ENCODE measurements around the gene LENG9. TPM values are rescaled to one million over a fixed set of nuclear protein-coding genes. Genes with fewer than 3 reads are reported as not detected.

Gene LENG9
- polyA plus RNA-seq, 2 of the 4 experiments (the other 2 are of a cell fraction) = 1.9 to 4.1 TPM

GRCh38 chr19:54415901-54416673 is 47.5 kb downstream of the LENG9 start:
- CTCF ChIA-PET = interaction anchor here (0.7 to 3.1 kb wide), 7 partner anchors 8 to 607 kb away, joined by 3 to 16 read pairs (median 3); no protein-coding TSS in a partner anchor

GRCh38 chr19:54415208-54415900 is 48.2 kb downstream of the LENG9 start, which contains the start of gene TTYH1:
TTYH1 (plus strand) TSS chr19:54415464; CDS start chr19:54415553, 89 bp downstream.
- FAIRE-seq (no peak), DNase-seq (ENCODE audit: low read depth in 1 of 2, low spot score in 1 of 2) (no peak), ATAC-seq (peak in 1 of 2 experiments; percentile 48; a peak in 3 of 6 replicates)
- no peaks in the 10 kb centered on the region for H3K9me3 ChIP-seq
- WGBS (ENCODE audit: missing lambda C conversion rate) = 45% methylated on average over 17 of the region's 68 CpGs
- TF ChIP-seq CTCF (IDR thresholded peaks at IDR 0.05) (peak; percentile 24; the same call in 2 of the 3 replicates), POLR2A (IDR thresholded peaks at IDR 0.05; ENCODE audit: low read length) (no peak)
- ChIA-PET POLR2A (interaction anchor here (0.5 kb wide), 1 partner anchor 71 kb away, joined by 15 read pairs; no protein-coding TSS in a partner anchor), CTCF (interaction anchor here (0.7 to 3.1 kb wide), 6 partner anchors 9 to 606 kb away, joined by 3 to 16 read pairs (median 3); no protein-coding TSS in a partner anchor)
- H3K4me3 ChIP-seq = no peak within 1 kb of the TSS
- 0 out of 3 replicates have a peak within 1 kb of the TSS, but pooled peaks have one; percentile 20 for H3K4me2 ChIP-seq
- H3K4me1 ChIP-seq = peaks cover 10% of the 10 kb centered on the region; the same call in 2 of the 3 replicates
- H3K27ac ChIP-seq = no peak within 1 kb of the TSS

More at GRCh38 chr19:54415901-54416673, 47.5 kb downstream of the LENG9 start:
- DNase-seq (ENCODE audit: low read depth in 1 of 2, low spot score in 1 of 2) (no peak), ATAC-seq (peak in 1 of 2 experiments; percentile 14; a peak in 3 of 6 replicates), FAIRE-seq (no peak)
- peaks cover 18% of the 10 kb centered on the region; the same call in 2 of the 3 replicates for H3K4me1 ChIP-seq
- POLR2A ChIA-PET = interaction anchor here (0.5 kb wide), 1 partner anchor 70 kb away, joined by 15 read pairs; no protein-coding TSS in a partner anchor
- H3K4me3 ChIP-seq = no peak overlapping the region
- H3K27ac ChIP-seq = no peak overlapping the region
- no peaks in the 10 kb centered on the region for H3K9me3 ChIP-seq
- H3K4me2 ChIP-seq = no peak overlapping the region
- TF ChIP-seq HOXA7 (CRISPR knock-in tag; IDR thresholded peaks at IDR 0.05) (no peak), ELK1 (IDR thresholded peaks at IDR 0.05; ENCODE audit: low read depth, low read length) (no peak), EHF (CRISPR knock-in tag; IDR thresholded peaks at IDR 0.05) (no peak), HOXB13 (CRISPR knock-in tag; IDR thresholded peaks at IDR 0.05; ENCODE audit: low read depth) (no peak), PHF8 (IDR thresholded peaks at IDR 0.05; ENCODE audit: borderline replicate concordance, low read depth) (no peak)
- WGBS (ENCODE audit: missing lambda C conversion rate) = 9% methylated on average over 25 of the region's 28 CpGs

- DNase-seq (ENCODE audit: low read depth in 1 of 2, low spot score in 1 of 2) (no peak), ATAC-seq (no peak), FAIRE-seq (no peak)
- 39% methylated on average over 4 of the region's 4 CpGs for WGBS (ENCODE audit: missing lambda C conversion rate)
- ChIA-PET POLR2A (no interaction called here), CTCF (interaction anchor here (3.1 kb wide), 1 partner anchor 24 kb away, joined by 16 read pairs; no protein-coding TSS in a partner anchor)
- Histone ChIP-seq H3K4me2 (no peak overlapping the region), H3K4me1 (peaks cover 6% of the 10 kb centered on the region; the same call in 1 of the 3 replicates), H3K9me3 (no peaks in the 10 kb centered on the region), H3K27ac (no peak overlapping the region), H3K4me3 (no peak overlapping the region)
- TF ChIP-seq SREBF2 (IDR thresholded peaks at IDR 0.05) = no peak
- no peak for TF ChIP-seq BCL3 (IDR thresholded peaks at IDR 0.05)
- TF ChIP-seq KDM1A (IDR thresholded peaks at IDR 0.05; ENCODE audit: low read depth) = no peak
- no peak for TF ChIP-seq TFCP2L1 (CRISPR knock-in tag; IDR thresholded peaks at IDR 0.05)
- TF ChIP-seq MAZ (IDR thresholded peaks at IDR 0.05; ENCODE audit: borderline replicate concordance, low read depth, low read length) = no peak
- TF ChIP-seq POLR2A (IDR thresholded peaks at IDR 0.05; ENCODE audit: low read length) = no peak
Measured at GRCh38 chr19:54414156-54414555, 49.4 kb downstream of the LENG9 start.
